ENCODE measurements around the gene ADGRF3. TPM values are rescaled to one million over a fixed set of nuclear protein-coding genes. Genes with fewer than 3 reads are reported as not detected.
"Not testable (repeated sequence)": the region's sequence is repeated elsewhere in the genome, so short reads cannot be mapped to it uniquely, and the experiment has no call there.

Gene ADGRF3, protein sequence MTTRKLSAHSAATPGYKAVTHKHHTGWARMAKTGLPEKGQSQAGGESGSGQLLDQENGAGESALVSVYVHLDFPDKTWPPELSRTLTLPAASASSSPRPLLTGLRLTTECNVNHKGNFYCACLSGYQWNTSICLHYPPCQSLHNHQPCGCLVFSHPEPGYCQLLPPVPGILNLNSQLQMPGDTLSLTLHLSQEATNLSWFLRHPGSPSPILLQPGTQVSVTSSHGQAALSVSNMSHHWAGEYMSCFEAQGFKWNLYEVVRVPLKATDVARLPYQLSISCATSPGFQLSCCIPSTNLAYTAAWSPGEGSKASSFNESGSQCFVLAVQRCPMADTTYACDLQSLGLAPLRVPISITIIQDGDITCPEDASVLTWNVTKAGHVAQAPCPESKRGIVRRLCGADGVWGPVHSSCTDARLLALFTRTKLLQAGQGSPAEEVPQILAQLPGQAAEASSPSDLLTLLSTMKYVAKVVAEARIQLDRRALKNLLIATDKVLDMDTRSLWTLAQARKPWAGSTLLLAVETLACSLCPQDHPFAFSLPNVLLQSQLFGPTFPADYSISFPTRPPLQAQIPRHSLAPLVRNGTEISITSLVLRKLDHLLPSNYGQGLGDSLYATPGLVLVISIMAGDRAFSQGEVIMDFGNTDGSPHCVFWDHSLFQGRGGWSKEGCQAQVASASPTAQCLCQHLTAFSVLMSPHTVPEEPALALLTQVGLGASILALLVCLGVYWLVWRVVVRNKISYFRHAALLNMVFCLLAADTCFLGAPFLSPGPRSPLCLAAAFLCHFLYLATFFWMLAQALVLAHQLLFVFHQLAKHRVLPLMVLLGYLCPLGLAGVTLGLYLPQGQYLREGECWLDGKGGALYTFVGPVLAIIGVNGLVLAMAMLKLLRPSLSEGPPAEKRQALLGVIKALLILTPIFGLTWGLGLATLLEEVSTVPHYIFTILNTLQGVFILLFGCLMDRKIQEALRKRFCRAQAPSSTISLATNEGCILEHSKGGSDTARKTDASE
- 0.16 TPM for total RNA-seq
- long read RNA-seq, result 0 reads

DNA sequence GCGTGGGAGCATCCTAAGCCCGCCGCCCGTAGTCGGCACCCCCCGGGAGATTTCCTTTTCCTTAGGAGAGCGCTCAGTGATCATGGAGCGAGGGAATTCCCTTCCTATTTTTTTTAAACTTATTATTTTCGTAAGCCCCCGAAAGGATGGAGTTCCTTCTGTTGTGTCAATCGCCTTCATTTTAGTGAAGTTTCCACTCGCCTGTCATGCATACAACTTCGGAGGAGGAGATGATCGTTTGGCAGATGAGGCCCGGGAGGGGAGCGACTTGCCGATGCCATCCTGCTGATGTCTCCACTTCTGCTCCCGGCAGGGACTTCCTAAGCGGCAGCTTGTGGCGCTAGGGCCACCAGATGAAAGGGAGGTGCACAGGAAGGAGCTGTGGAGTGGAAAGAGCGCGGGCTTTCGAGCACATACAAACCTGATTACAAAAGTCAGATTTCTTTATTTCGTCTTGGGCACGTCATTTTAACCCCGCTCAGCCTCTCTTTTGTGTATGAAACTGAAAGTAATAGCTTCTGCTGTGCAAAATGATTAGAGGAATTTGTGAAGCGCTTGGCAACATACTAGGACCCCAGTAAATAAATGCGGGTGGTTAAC lies at the start of gene ADGRF3:
ADGRF3 (minus strand) TSS at position 336 of the 600 bp plus-strand sequence. CDS start 555 bp downstream, outside the sequence.
- peak; percentile 77 for DNase-seq (ENCODE audit: missing footprints)
- intact Hi-C loops (cut with DNase I), result loop anchor here (5.0 to 10.0 kb wide), 2 partner anchors 104 to 472 kb away; partner anchors contain the start of genes ASXL2, HADHA and HADHB
- ATAC-seq, result peak; percentile 30

DNA sequence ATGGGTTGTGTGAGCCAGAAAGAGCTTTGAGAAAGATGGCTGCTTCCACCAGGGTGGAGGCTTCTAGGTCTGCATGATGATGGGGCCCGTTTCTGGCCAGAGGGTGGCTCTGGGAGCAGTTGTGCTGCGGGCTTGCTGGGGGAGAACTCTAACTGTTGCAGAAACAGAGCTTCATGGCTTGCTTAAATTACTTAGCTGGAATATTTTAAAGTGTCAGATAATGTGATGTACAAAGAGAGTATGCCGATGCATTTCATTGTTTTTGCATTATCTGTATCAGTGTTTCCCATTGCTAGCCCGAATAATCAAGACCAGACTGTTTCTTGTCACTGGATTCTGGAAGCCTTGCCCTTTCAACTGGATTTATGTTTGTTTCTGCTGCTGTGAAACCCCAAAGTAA lies 48.8 kb upstream of the ADGRF3 start:
- intact Hi-C loops (cut with DNase I), result no loop called here
- no peak for DNase-seq (ENCODE audit: missing footprints)
- ATAC-seq, result no peak

DNA sequence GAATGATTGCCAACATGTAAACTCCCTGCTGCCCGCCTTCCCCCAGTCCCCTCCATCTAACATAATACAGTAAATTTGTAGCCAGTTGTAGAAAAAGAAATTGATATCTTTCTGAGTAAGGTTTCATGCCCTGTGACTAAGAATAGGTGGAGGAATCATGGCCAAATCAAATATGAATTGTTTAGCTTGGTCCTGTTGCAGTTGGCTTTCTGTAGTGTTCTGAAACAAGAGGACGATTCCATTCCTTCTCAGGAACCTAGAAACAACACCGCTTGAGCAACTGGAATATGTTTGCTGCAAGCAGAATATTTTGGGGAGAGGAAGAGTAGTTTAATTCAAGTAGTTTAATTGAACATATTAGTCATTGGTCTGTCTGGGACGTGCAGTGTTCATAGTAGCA lies 48.1 kb upstream of the ADGRF3 start:
- DNase-seq (ENCODE audit: missing footprints) (no peak), ATAC-seq (no peak)
- intact Hi-C loops (cut with DNase I), result no loop called here

DNA sequence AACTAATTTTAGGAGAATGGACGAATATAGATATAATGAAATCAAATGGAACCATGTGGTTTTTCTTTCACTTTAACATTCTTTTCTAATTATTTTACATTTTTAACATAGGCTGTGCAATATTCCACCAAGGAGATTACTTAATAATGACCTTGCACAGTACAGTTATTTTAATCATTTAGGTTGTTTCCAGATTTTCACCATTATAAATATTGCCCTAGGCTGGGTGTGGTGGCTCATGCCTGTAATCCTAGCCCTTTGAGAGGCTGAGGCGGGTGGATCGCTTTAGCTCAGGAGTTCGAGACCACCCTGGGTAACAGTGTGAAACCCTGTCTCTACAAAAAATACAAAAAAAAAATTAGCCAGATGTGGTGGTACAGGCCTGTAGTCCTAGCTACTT lies 40.6 kb upstream of the ADGRF3 start:
- DNase-seq (ENCODE audit: missing footprints) (no peak), ATAC-seq (no peak)
- intact Hi-C loops (cut with DNase I), result no loop called here

DNA sequence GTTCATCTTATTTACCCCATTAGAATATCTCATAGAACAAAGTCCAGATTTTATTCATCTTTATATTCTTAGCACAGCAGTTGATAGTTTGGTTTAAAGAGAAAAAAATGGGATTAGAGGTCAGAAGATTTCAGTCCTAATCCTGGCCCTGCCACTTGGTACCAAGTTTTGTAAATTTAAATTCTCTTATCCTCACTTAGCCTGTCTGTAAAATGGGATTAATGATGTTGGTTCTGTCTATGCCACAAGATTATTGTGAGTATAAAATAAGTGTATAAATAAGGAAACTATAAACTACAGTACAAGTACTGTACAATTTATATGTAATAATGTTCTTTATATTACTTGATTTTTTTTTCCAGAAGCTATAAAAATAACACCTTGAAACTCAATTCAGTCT lies 38.0 kb upstream of the ADGRF3 start:
- DNase-seq (ENCODE audit: missing footprints), result no peak
- no peak for ATAC-seq
- intact Hi-C loops (cut with DNase I), result no loop called here

DNA sequence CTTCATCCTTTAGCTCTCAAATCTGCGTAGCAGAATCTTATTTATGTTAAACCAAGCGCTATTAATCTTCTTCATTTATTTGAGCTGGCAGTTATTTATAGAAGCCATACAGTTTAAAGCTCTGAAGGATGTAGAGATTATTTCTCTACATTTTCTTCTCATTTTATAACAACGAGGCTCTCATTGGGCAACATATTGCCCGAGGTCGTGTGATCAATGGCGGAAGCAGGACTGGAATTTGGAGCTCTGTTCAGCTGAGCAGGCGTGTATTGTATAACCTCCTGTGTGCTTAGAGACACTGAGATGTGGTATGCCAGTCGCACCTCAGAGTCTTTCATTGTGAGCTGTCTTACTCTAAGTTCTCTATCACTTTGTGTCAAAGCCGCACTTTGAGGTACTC lies 37.6 kb upstream of the ADGRF3 start:
- no peak for ATAC-seq
- DNase-seq (ENCODE audit: missing footprints), result no peak
- intact Hi-C loops (cut with DNase I), result no loop called here

DNA sequence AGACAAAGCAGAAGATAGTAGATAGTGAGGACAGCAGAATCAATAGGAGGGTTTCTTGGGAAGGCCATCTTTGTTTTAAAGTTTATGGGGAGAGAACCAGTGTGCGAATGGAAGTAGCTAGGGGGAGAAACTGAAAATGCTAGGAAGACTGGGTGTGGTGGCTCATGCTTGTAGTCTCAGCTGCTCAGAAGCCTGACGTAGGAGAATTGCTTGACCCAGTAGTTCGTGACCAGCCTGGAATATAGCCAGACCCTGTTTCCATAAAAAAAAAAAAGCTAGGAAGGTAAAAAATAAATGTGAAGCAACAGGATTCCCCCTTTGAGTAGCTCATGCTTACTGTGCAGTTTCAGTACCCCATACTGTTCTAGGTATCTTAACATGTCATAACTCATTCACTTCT lies 36.0 kb upstream of the ADGRF3 start:
- no peak for ATAC-seq
- intact Hi-C loops (cut with DNase I), result no loop called here
- DNase-seq (ENCODE audit: missing footprints), result no peak

DNA sequence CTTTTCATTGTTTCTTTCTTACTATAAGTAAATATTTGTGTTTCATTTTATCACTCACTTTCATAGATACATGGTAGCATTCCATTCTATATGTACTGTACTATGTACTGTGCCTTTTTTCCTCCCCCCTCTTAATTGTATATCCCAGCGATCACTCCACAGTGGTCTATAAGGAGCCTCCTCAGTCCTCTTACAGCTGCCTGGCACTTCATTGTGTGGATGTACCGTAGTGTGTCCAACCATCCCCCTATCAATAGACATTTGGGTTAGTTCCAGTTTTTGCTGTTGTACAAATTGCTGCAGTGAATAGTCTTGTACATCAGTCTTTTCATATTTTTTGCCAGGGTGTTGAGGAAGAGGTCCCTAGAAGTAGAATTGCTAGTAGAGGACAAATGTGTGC lies 33.7 kb upstream of the ADGRF3 start:
- ATAC-seq (no peak), DNase-seq (ENCODE audit: missing footprints) (no peak)
- intact Hi-C loops (cut with DNase I), result no loop called here

DNA sequence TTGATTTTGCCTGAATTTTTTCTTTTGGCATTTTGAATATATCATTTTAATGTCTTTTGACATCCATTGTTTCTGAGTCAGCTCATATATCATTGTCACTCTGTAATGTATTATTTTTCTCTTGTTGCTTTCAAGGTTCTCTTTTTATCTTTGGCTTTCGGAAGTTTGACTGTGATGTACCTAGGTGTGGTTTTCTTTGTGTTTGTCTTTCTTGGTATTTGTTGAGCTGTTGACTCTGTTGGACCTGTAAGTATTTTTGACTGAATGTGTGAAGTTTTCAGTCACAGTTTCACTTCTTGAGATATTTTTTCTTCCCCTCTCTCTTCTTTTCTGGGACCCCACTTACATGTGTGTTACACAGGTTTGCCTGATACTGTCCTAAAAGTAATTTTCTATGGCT lies 30.2 kb upstream of the ADGRF3 start:
- DNase-seq (ENCODE audit: missing footprints) (no peak), ATAC-seq (no peak)
- intact Hi-C loops (cut with DNase I), result no loop called here

DNA sequence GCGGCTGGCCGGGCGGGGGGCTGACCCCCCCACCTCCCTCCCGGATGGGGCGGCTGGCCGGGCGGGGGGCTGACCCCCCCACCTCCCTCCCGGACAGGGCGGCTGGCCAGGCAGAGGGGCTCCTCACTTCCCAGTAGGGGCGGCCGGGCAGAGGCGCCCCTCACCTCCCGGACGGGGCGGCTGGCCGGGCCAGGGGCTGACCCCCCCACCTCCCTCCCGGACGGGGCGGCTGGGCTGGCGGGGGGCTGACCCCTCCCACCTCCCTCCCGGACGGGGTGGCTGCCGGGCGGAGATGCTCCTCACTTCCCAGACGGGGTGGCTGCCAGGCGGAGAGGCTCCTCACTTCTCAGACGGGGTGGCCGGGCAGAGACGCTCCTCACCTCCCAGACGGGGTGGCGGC lies 24.3 kb upstream of the ADGRF3 start:
- DNase-seq (ENCODE audit: missing footprints); ATAC-seq; intact Hi-C loops (cut with DNase I): not testable (repeated sequence)

DNA sequence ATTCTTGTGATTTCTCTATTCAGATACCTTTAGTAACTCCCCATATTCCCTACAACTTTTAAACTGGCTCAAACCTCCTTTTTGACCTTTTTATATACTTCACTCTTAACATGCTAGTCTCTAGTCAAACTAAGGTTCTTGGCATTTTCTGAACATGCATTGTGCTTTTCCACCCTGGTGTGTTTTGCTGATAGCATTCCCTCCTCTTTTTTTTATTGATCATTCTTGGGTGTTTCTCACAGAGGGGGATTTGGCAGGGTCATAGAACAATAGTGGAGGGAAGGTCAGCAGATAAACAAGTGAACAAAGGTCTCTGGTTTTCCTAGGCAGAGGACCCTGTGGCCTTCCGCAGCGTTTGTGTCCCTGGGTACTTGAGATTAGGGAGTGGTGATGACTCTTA lies 23.1 kb upstream of the ADGRF3 start:
- DNase-seq (ENCODE audit: missing footprints); intact Hi-C loops (cut with DNase I); ATAC-seq: not testable (repeated sequence)

DNA sequence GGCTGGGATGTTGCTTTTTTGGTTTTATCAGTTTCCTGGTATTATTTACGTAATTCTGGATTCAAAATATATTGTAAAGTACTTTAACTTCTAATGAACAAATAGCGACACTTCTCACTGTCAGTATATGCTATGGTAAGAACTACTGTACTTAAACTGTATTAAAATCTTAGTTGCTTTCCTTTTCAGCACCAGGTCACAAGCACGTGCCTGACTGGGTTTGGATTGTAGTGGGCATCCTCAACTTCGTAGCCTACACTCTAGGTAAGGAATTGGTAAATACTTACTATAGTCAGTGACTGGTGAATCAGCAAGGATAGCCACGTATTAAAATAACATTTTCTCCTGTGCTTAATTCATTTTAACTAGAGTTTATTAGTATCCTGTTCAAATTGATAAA lies 20.4 kb upstream of the ADGRF3 start:
- intact Hi-C loops (cut with DNase I), result no loop called here
- no peak for DNase-seq (ENCODE audit: missing footprints)
- no peak for ATAC-seq

DNA sequence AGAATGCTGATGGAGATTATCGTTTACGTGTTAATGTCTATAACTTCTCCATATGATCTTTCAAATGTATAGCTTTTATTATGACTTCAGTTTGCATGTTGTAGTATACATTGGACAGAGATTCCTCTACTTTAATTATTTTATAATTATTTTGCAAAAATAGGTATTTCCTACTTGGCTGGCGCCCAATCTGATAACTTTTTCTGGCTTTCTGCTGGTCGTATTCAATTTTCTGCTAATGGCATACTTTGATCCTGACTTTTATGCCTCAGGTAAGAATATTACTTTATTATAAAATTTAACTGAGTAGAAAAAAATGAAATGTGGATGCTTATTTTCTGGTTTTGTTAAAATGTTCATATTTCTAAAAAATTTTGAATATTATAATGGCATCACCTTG lies 18.1 kb upstream of the ADGRF3 start:
- intact Hi-C loops (cut with DNase I), result no loop called here
- no peak for ATAC-seq
- no peak for DNase-seq (ENCODE audit: missing footprints)

DNA sequence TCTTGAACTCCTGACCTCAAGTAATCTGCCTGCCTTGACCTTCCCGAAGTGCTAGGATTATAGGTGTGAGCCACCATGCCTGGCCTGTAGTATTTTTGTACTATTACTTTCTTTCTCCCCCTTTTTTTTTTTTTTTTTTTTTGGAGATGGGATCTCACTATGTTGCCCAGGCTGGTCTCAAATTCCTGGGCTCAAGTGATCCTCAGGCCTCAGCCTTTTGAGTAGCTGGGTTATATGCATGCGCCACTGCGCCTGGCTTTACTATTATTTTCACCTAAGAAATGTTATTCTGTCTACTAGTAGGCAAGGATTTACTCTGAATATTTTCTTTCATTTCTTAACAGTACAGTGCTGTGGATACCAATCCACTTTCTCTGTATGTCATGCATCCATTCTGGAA lies 17.4 kb upstream of the ADGRF3 start:
- ATAC-seq, result no peak
- no peak for DNase-seq (ENCODE audit: missing footprints)

DNA sequence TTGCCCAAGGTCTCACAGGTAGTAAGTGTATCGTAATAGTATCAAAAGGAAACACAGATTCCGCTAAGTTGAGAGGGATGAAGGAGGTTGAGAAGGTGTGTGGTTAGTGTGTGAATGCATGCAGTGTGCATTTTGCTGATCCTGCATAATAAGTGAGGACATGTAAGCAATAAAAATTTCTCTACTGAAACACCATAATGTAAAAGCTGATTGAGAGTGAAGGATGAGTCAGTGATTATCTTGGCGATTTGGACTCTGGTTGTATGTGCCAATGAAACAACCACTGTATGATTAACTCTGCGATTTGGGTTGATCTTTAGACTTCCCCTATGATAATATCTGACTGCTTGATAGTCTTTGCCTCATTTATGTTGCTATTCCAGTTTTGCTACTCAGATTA lies 16.7 kb upstream of the ADGRF3 start:
- ATAC-seq, result no peak
- DNase-seq (ENCODE audit: missing footprints), result no peak
- intact Hi-C loops (cut with DNase I), result no loop called here

More for the DNA sequence above, 17.4 kb upstream of the ADGRF3 start:
- intact Hi-C loops (cut with DNase I), result no loop called here

DNA sequence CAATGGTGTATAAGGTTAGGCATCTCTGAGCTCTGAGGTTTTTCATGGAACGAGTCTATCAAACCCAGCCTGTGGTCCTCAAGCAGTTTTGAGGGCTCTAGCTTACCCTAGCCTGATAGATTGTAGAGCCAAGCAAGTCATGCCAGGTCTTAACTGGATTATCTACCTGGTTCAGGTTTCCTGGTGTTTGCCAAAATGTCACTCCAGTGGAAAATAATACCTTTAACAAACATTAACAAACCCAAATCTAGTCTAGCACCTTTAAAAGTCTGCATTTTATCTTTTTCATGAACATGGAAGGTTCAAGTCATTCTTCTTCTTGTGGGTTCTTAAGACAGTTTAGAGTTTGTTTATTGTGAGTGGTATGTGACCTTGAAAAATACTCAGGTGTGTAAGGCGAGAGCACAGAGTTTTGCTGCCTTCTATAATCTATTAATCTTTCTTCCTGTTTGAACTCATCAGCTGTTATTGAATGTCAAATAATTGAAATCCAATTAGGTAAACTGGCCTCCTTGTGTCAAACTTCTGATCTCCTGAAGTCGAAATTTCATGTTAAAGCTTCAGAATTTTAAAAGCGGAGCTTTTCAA lies 13.4 kb upstream of the ADGRF3 start:
- ATAC-seq (no peak), DNase-seq (ENCODE audit: missing footprints) (no peak)
- intact Hi-C loops (cut with DNase I), result no loop called here

DNA sequence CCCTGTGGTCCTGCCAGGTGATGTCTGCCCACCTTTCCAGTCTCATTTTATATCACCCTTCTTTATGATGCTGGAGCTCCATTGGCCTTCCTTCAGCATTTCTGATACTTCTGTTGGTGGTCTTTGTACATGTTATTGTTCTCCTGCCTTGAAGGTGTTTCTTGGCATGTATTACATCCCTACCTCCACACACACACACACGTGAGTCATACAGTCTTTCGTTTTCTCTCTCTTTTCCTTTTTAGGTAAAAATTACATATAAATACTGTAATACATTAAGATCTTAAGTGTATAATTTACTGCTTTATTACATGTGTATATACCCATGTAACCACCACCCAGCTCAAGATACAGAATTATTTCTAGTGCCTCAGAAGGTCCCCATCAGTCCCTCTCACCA lies 10.2 kb upstream of the ADGRF3 start:
- intact Hi-C loops (cut with DNase I), result no loop called here
- DNase-seq (ENCODE audit: missing footprints) (no peak), ATAC-seq (no peak)

DNA sequence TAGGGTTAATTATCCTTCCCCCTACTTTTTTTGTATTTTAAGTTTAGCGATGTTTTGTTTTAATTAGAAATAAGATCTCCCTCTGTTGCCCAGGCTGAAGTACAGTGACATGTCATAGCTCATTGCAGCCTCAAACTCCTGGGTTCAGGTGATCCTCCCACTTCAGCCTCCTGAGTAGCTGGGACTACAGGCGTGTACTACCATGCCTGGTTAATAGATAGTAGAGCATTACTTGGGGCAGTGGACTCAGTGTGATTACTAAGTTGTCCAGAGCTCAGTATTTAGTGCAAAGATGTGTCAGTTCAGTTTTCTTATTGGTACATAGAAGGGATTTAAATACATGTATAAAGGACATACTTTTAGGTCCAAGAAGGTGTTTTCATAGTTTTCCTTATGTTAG lies 9.5 kb upstream of the ADGRF3 start:
- no peak for ATAC-seq
- no peak for DNase-seq (ENCODE audit: missing footprints)
- intact Hi-C loops (cut with DNase I), result no loop called here
